ENCODE measurements around the gene FOXO1. TPM values are rescaled to one million over a fixed set of nuclear protein-coding genes. Genes with fewer than 3 reads are reported as not detected.

FOXO1 gene
- total and polyA plus RNA-seq, 2 donors (not counting 1 experiment from before 2014, with no cell fraction given), result 1.9 to 2.5 TPM

DNA sequence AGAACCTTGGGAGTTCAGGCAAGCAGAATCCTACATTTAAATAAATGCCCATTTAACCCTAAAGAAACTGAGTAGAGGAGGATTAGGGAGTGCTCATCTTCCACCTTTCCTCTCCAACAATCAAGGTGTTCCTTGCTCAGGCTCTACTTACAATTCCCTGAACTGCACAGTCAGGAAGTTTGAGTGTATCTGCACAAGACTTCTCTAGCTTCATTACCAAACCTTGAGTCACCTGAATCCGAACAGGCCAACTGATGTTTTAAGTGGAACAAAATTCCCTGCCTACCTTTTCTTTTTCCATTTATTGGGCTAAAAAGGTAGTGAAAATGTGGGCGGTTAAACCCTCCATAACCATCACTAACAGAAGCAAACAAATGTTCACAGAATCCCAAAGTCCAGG is 78.3 kb downstream of the FOXO1 start:
- Histone ChIP-seq H3K27me3 (ENCODE audit: control insufficient read depth, insufficient read depth, low read length) (no peaks in the 10 kb centered on the region), H3K36me3 (ENCODE audit: control insufficient read depth, insufficient read depth, low read length) (no peaks in the 10 kb centered on the region), H3K4me3 (replicated peaks in 1 of 4; ENCODE audit: control extremely low read depth in 1 of 4, insufficient read depth in 1 of 4, low read depth in 3 of 4, low read length in 4 of 4) (no peak overlapping the region), H3K27ac (ENCODE audit: insufficient read depth, low read length) (no peak overlapping the region), H3K4me1 (ENCODE audit: control insufficient read depth, extremely low read depth, insufficient read depth, low read length) (no peaks in the 10 kb centered on the region), H3K4me2 (ENCODE audit: extremely low read depth, insufficient read depth, low read length) (no peak overlapping the region), H3K79me2 (ENCODE audit: control insufficient read depth, insufficient read depth, low read length) (no peaks in the 10 kb centered on the region), H2AFZ (ENCODE audit: low read length) (no peak overlapping the region), H3K9me3 (ENCODE audit: control insufficient read depth, insufficient read depth, low read depth, low read length) (no peaks in the 10 kb centered on the region), H3K9ac (ENCODE audit: insufficient read depth, low read length) (no peak overlapping the region), H4K20me1 (ENCODE audit: control insufficient read depth, extremely low read depth, insufficient read depth, low read length) (no peaks in the 10 kb centered on the region)
- DNase-seq (ENCODE audit: low read depth in 2 of 2), result no peak
- no peak for TF ChIP-seq EZH2 (IDR thresholded peaks at IDR 0.05; ENCODE audit: low read length, missing control alignments)
- TF ChIP-seq, protein P1, sequence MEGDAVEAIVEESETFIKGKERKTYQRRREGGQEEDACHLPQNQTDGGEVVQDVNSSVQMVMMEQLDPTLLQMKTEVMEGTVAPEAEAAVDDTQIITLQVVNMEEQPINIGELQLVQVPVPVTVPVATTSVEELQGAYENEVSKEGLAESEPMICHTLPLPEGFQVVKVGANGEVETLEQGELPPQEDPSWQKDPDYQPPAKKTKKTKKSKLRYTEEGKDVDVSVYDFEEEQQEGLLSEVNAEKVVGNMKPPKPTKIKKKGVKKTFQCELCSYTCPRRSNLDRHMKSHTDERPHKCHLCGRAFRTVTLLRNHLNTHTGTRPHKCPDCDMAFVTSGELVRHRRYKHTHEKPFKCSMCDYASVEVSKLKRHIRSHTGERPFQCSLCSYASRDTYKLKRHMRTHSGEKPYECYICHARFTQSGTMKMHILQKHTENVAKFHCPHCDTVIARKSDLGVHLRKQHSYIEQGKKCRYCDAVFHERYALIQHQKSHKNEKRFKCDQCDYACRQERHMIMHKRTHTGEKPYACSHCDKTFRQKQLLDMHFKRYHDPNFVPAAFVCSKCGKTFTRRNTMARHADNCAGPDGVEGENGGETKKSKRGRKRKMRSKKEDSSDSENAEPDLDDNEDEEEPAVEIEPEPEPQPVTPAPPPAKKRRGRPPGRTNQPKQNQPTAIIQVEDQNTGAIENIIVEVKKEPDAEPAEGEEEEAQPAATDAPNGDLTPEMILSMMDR (conservative IDR thresholded peaks at IDR 0.05 in 1 of 2, IDR thresholded peaks at IDR 0.05 in 1 of 2; ENCODE audit: low read depth in 1 of 2, low read length in 2 of 2), result no peak

DNA sequence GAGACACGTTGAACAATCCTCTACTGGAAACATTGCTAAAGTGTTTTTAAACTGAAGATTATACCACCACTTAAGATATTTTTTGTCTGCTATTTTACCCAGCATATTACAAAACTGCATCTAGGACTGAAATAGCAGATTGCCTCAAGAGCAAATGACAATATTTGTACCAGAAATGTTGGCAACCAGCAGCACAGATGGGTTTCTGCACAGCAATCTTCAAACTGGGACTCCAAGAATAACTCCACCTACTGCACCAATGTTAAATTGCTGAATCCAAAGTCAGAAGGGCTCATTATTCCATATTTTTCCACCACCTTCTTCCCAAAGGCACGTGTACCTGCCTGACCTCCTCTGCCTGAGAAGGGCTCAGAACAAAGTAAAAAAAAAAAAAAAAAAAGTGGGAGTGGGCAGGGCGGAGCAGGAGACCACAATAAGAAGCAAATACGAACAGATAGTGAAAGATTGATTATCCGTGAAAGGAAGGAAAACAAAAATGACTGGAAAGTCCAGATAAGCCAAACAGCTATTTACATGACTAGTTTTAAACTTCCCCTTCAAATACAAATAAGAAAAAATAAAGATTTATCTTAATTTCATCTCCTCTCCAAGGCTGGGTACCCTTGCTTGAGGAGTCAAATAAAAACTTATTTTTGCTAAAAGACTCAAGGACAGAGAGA is 79.4 kb downstream of the FOXO1 start:
- Histone ChIP-seq H3K27me3 (ENCODE audit: control insufficient read depth, insufficient read depth, low read length) (no peaks in the 10 kb centered on the region), H3K4me3 (replicated peaks in 1 of 4; ENCODE audit: control extremely low read depth in 1 of 4, insufficient read depth in 1 of 4, low read depth in 3 of 4, low read length in 4 of 4) (no peak overlapping the region), H2AFZ (ENCODE audit: low read length) (no peak overlapping the region), H4K20me1 (ENCODE audit: control insufficient read depth, extremely low read depth, insufficient read depth, low read length) (no peaks in the 10 kb centered on the region), H3K9me3 (ENCODE audit: control insufficient read depth, insufficient read depth, low read depth, low read length) (no peaks in the 10 kb centered on the region), H3K9ac (ENCODE audit: insufficient read depth, low read length) (no peak overlapping the region), H3K27ac (ENCODE audit: insufficient read depth, low read length) (no peak overlapping the region), H3K4me1 (ENCODE audit: control insufficient read depth, extremely low read depth, insufficient read depth, low read length) (no peaks in the 10 kb centered on the region), H3K79me2 (ENCODE audit: control insufficient read depth, insufficient read depth, low read length) (no peaks in the 10 kb centered on the region), H3K4me2 (ENCODE audit: extremely low read depth, insufficient read depth, low read length) (no peak overlapping the region), H3K36me3 (ENCODE audit: control insufficient read depth, insufficient read depth, low read length) (no peaks in the 10 kb centered on the region)
- TF ChIP-seq, protein P1 (conservative IDR thresholded peaks at IDR 0.05 in 1 of 2, IDR thresholded peaks at IDR 0.05 in 1 of 2; ENCODE audit: low read depth in 1 of 2, low read length in 2 of 2), result no peak
- peak in 1 of 2 donors; percentile 28 for DNase-seq (ENCODE audit: low read depth in 2 of 2)

DNA sequence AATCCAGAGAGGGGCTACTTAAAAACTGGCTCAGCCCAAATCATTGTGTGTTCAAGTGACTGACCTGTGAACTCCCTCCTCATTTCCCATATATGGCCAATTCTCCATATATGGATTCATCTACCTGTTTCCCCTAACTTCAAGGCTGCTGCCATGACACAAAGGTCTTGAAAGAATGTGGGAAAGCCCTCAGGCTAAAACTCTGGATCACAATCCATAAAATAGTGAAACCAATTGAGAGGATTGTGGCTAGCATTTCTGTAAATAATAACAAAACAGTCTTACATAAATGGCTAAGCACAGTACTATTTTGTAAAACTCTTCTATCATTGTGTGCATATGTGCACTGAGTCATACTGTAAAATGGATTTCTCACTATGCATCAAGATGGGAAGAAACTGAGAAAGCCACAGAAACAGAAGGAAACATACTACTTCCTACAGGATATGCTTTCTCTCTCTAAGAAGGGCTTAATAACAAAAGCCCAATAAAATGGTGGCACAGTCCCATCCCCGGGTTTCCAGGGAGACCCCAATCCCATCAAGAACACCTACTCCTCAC is 80.5 kb downstream of the FOXO1 start:
- H3K27ac ChIP-seq (ENCODE audit: insufficient read depth, low read length), result no peak overlapping the region
- H3K36me3 ChIP-seq (ENCODE audit: control insufficient read depth, insufficient read depth, low read length), result no peaks in the 10 kb centered on the region
- no peaks in the 10 kb centered on the region for H3K9me3 ChIP-seq (ENCODE audit: control insufficient read depth, insufficient read depth, low read depth, low read length)
- no peak overlapping the region for H3K4me3 ChIP-seq (replicated peaks in 1 of 4; ENCODE audit: control extremely low read depth in 1 of 4, insufficient read depth in 1 of 4, low read depth in 3 of 4, low read length in 4 of 4)
- no peaks in the 10 kb centered on the region for H3K4me1 ChIP-seq (ENCODE audit: control insufficient read depth, extremely low read depth, insufficient read depth, low read length)
- TF ChIP-seq, protein P1 (conservative IDR thresholded peaks at IDR 0.05 in 1 of 2, IDR thresholded peaks at IDR 0.05 in 1 of 2; ENCODE audit: low read depth in 1 of 2, low read length in 2 of 2), result no peak
- TF ChIP-seq EZH2 (IDR thresholded peaks at IDR 0.05; ENCODE audit: low read length, missing control alignments), result no peak
- H3K79me2 ChIP-seq (ENCODE audit: control insufficient read depth, insufficient read depth, low read length), result no peaks in the 10 kb centered on the region
- no peaks in the 10 kb centered on the region for H3K27me3 ChIP-seq (ENCODE audit: control insufficient read depth, insufficient read depth, low read length)
- H3K4me2 ChIP-seq (ENCODE audit: extremely low read depth, insufficient read depth, low read length), result no peak overlapping the region
- no peak overlapping the region for H3K9ac ChIP-seq (ENCODE audit: insufficient read depth, low read length)
- no peaks in the 10 kb centered on the region for H4K20me1 ChIP-seq (ENCODE audit: control insufficient read depth, extremely low read depth, insufficient read depth, low read length)
- peak in 1 of 2 donors; percentile 16 for DNase-seq (ENCODE audit: low read depth in 2 of 2)
- no peak overlapping the region for H2AFZ ChIP-seq (ENCODE audit: low read length)
